GM21576 (cell line): ENCODE measurements around the gene TIPARP.
"Not testable (repeated sequence)": the region's sequence is repeated elsewhere in the genome, so short reads cannot be mapped to it uniquely, and the experiment has no call there.

ENCODE experiments used
- ATAC-seq: cut with Tn5 transposase; IDR thresholded peaks from one replicate; pipeline ENCODE4 v1.9.1; 2021; ENCODE audit warnings: mild to moderate bottlenecking, moderate library complexity; ENCODE audit not compliant: unreplicated experiment

TIPARP gene

GRCh38 chr3:156737049-156737448 lies 62.7 kb downstream of the TIPARP start:
- ATAC-seq = not testable (repeated sequence)

- ATAC-seq = no peak
These were observed 63.9 kb downstream of the TIPARP start for GRCh38 chr3:156738251-156738650.

GRCh38 chr3:156739976-156740375 lies 65.6 kb downstream of the TIPARP start:
- ATAC-seq = no peak

- not testable (repeated sequence) for ATAC-seq
These were observed 66.2 kb downstream of the TIPARP start for GRCh38 chr3:156740581-156740980.

- ATAC-seq = no peak
These were observed 67.5 kb downstream of the TIPARP start for GRCh38 chr3:156741935-156742334.

- no peak for ATAC-seq
These were observed 68.0 kb downstream of the TIPARP start for GRCh38 chr3:156742401-156742800.

- no peak for ATAC-seq
These were observed 69.5 kb downstream of the TIPARP start for GRCh38 chr3:156743859-156744258.

- ATAC-seq = no peak
These were observed 70.2 kb downstream of the TIPARP start for GRCh38 chr3:156744631-156745030.

GRCh38 chr3:156745766-156746165 lies 71.4 kb downstream of the TIPARP start:
- no peak for ATAC-seq

- no peak for ATAC-seq
These were observed 72.7 kb downstream of the TIPARP start for GRCh38 chr3:156747046-156747445.

GRCh38 chr3:156749244-156749643 lies 74.9 kb downstream of the TIPARP start:
- ATAC-seq = no peak

- ATAC-seq = no peak
These were observed 75.9 kb downstream of the TIPARP start for GRCh38 chr3:156750191-156750873.

GRCh38 chr3:156750874-156751245 lies 76.5 kb downstream of the TIPARP start:
- ATAC-seq = no peak

- ATAC-seq = no peak
These were observed 77.2 kb downstream of the TIPARP start for GRCh38 chr3:156751461-156752025.
